Esophagus squamous epithelium (tissue), 5 donors: ENCODE results near the gene UCHL1. TPM values are rescaled to one million over a fixed set of nuclear protein-coding genes. Genes with fewer than 3 reads are reported as not detected.

ENCODE experiments used
- DNase-seq: peaks from one replicate; lab custom pipeline; 2025; lab: John Stamatoyannopoulos, UW
- H3K27ac ChIP-seq, 4 donors: fragments of 200-600 bp; sonication (generic); one replicate each; pipeline ENCODE4 v1.5.1; 2016 to 2019; ENCODE audit warnings: mild to moderate bottlenecking in 1 of 4
- H3K27me3 ChIP-seq, 4 donors: fragments of 200-600 bp; sonication (generic); 1 replicate in 3 of 4; 2 replicates in 1 of 4; pipeline versions ENCODE4 v1.5.1 to v1.6.0; 2017 to 2021; ENCODE audit warnings: antibody characterized with exemption in 1 of 4
- H3K36me3 ChIP-seq, 3 donors: fragments of 200-600 bp; sonication (generic); one replicate each; pipeline ENCODE4 v1.5.1; 2016 to 2019
- H3K4me1 ChIP-seq, 3 donors: fragments of 200-600 bp; sonication (generic); one replicate each; pipeline ENCODE4 v1.5.1; 2017 to 2019
- H3K4me3 ChIP-seq, 4 donors: fragments of 200-600 bp; sonication (generic); 1 replicate in 3 of 4; 2 replicates in 1 of 4; pipeline ENCODE4 v1.5.1; 2016 to 2019; ENCODE audit warnings: mild to moderate bottlenecking in 2 of 4, moderate library complexity in 1 of 4
- H3K9me3 ChIP-seq, 3 donors: fragments of 200-600 bp; sonication (generic); one replicate each; pipeline ENCODE4 v1.5.1; 2016 to 2019
- POLR2A ChIP-seq, 4 donors: fragments of 450-650 bp; IDR thresholded peaks; one replicate each; pipeline ENCODE4 v1.6.1; 2017; ENCODE audit warnings: antibody characterized with exemption in 4 of 4, mild to moderate bottlenecking in 4 of 4, moderate library complexity in 3 of 4
- WGBS, 2 donors: methylation state at CpG; one replicate each; pipeline ENCODE4 v1.1.5; 2018; 5-methylcytosine and 5-hydroxymethylcytosine counted together
- intact Hi-C: fragments of 100-400 bp; cut with DNase I; formaldehyde crosslinking; loops from one replicate; pipeline ENCODE4 v1.15.0; 2022
- total RNA-seq, 4 donors: library from RNA; depleted of rRNA; stranded (reverse); fragments of >200 nt; gene quantifications; one replicate each; pipeline ENCODE4 v1.1.0, GENCODE V29; 2016
- TF ChIP-seq, protein P1 (sequence below), 6 experiments: fragments of 450-650 bp in 4 of 6; fragments of 200-600 bp in 2 of 6; sonication (generic) in 2 of 6; IDR thresholded peaks; one replicate each; pipeline ENCODE4 v1.5.1; 2016 to 2019; ENCODE audit warnings: antibody characterized with exemption in 6 of 6, mild to moderate bottlenecking in 4 of 6, moderate library complexity in 4 of 6
- donor health status: DM: yes; HTN: yes; CAD: no.

Gene UCHL1
- total RNA-seq, 4 donors from 2014 or later, result 3.9 to 9.6 (median 9.0) TPM

DNA sequence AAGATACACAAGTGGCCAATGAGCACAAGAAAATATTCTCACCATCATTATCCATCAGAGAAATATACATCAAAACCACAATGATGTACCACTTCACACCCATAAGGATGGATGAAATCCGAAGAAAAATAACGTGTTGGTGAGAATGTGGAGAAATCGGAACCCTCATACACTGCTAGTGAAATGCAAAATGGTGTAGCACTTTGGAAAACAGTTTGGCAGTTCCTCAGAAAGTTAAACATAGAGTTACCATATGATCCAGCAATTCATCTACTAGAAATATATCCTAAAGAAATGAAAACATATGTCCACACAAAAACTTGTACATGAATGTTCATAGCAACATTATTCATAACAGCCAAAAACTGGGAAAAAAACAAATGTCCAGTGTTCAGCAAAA is 23.9 kb upstream of the UCHL1 start:
- intact Hi-C loops, result no loop called here
- H3K36me3 ChIP-seq, result no peaks in the 10 kb centered on the region

DNA sequence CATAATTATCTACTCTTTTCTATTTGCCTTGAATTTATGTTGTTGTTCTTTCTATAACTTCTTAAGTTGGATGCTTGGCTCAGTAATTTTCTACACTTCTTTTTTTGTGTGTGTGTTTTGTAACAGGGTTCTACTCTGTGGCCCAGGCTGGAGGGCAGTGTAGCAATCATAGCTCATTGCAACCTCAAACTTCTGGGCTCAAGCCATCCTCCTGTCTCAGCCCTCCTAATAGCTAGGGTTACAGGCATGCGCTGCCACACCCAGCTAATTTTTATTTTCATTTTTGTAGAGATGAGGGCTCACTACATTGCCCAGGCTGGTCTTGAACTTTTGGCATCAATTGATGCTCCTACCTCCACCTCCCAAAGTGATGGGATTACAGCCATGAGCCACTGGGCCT is 20.7 kb upstream of the UCHL1 start:
- intact Hi-C loops, result no loop called here
- Histone ChIP-seq H3K4me3 (no peak overlapping the region), H3K4me1 (no peaks in the 10 kb centered on the region), H3K27ac (no peak overlapping the region), H3K9me3 (no peaks in the 10 kb centered on the region), H3K27me3 (no peaks in the 10 kb centered on the region), H3K36me3 (no peaks in the 10 kb centered on the region)
- TF ChIP-seq POLR2A (IDR thresholded peaks at IDR 0.05), result no peak
- WGBS, 2 donors, result 91 to 100% methylated on average over 1 of the region's 1 CpG
- DNase-seq, result no peak

More for the DNA sequence above, 23.9 kb upstream of the UCHL1 start:
- TF ChIP-seq POLR2A (IDR thresholded peaks at IDR 0.05), result no peak
- TF ChIP-seq, protein P1, sequence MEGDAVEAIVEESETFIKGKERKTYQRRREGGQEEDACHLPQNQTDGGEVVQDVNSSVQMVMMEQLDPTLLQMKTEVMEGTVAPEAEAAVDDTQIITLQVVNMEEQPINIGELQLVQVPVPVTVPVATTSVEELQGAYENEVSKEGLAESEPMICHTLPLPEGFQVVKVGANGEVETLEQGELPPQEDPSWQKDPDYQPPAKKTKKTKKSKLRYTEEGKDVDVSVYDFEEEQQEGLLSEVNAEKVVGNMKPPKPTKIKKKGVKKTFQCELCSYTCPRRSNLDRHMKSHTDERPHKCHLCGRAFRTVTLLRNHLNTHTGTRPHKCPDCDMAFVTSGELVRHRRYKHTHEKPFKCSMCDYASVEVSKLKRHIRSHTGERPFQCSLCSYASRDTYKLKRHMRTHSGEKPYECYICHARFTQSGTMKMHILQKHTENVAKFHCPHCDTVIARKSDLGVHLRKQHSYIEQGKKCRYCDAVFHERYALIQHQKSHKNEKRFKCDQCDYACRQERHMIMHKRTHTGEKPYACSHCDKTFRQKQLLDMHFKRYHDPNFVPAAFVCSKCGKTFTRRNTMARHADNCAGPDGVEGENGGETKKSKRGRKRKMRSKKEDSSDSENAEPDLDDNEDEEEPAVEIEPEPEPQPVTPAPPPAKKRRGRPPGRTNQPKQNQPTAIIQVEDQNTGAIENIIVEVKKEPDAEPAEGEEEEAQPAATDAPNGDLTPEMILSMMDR (IDR thresholded peaks at IDR 0.05), result no peak
- no peaks in the 10 kb centered on the region for H3K27me3 ChIP-seq
- H3K4me3 ChIP-seq, result no peak overlapping the region
- H3K4me1 ChIP-seq, result no peaks in the 10 kb centered on the region
- H3K27ac ChIP-seq, result no peak overlapping the region
- WGBS, 2 donors, result 76 to 84% methylated on average over 3 of the region's 3 CpGs
- no peaks in the 10 kb centered on the region for H3K9me3 ChIP-seq
- no peak for DNase-seq

DNA sequence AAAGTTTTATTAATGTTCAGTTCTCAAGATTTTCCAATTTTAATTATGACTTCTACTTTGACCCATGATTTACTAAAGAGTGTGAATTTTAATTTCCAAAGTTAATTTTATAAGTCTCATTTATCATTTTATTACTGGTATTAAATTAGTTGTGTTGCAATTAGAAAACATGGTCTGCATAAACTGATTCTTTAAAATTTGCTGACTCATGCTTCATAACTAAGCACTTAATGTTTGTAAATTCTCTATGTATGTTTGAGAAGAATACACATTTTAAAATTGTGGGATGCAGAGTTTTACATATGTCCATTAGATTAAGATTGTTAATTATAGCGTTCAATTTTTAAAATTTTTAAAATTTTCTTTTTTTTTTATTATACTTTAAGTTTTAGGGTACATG is 20.2 kb upstream of the UCHL1 start:
- 86 to 89% methylated on average over 1 of the region's 1 CpG for WGBS, 2 donors
- Histone ChIP-seq H3K36me3 (no peaks in the 10 kb centered on the region), H3K4me1 (no peaks in the 10 kb centered on the region), H3K27ac (no peak overlapping the region), H3K4me3 (no peak overlapping the region), H3K27me3 (no peaks in the 10 kb centered on the region), H3K9me3 (no peaks in the 10 kb centered on the region)
- DNase-seq, result no peak
- TF ChIP-seq POLR2A (IDR thresholded peaks at IDR 0.05), result no peak
- TF ChIP-seq, protein P1 (IDR thresholded peaks at IDR 0.05), result no peak
- intact Hi-C loops, result no loop called here

DNA sequence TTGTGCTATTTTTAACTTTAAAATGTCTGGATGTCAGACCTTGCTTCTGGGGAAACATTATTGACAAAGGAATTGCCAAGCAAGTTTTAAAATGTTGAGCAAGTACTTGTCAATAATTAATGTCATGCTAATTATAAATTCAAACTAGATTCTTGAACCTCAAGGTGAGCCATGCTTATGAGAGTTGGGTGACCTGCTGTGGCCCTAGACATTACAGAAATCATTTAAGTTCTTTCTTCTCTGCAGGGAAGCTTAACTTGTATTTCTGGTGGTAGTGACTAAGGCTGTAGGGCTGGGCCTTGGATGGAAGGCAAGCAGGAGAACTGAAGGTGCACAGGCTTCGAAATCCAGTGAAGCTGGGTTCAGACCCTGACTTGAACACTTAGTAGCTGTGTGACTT is 14.8 kb upstream of the UCHL1 start:
- Histone ChIP-seq H3K27ac (no peak overlapping the region), H3K9me3 (no peaks in the 10 kb centered on the region), H3K4me1 (no peaks in the 10 kb centered on the region), H3K36me3 (no peaks in the 10 kb centered on the region), H3K27me3 (peaks cover 0 to 13% (median 0%) of the 10 kb centered on the region in 4 donors), H3K4me3 (no peak overlapping the region)
- DNase-seq, result no peak
- intact Hi-C loops, result no loop called here
- WGBS, 2 donors, result 82 to 83% methylated on average over 1 of the region's 1 CpG
- TF ChIP-seq, protein P1 (IDR thresholded peaks at IDR 0.05), result no peak

DNA sequence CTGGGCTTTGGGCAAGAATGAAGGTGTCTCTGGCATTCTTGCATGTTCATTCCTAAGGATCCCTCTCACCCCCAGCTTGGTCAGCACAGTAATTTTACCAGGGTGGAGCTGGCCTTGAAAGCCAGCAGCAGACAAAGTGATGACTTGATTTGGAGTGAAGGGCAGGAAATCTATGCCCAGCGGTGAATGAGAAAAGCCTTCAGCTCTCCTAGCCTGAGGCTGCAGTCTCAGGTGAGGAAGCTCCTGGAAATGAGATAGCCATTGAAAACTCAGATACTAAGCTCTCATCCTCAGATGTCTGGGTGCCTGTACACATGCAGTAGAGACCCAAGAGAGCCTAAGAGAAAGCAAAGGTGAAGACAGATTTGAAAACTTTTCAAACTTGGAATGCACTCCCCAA is 10.7 kb upstream of the UCHL1 start:
- intact Hi-C loops, result no loop called here
- no peaks in the 10 kb centered on the region for H3K9me3 ChIP-seq
- no peak for DNase-seq
- peaks cover 0 to 21% (median 2%) of the 10 kb centered on the region in 4 donors for H3K27me3 ChIP-seq
- no peak overlapping the region for H3K27ac ChIP-seq
- no peaks in the 10 kb centered on the region for H3K4me1 ChIP-seq
- no peaks in the 10 kb centered on the region for H3K36me3 ChIP-seq
- H3K4me3 ChIP-seq, result no peak overlapping the region
- WGBS, 2 donors, result 60 to 75% methylated on average over 1 of the region's 1 CpG
- TF ChIP-seq, protein P1 (IDR thresholded peaks at IDR 0.05), result no peak
